ENCODE measurements around the gene CHCHD1.
"Not testable (repeated sequence)": the region's sequence is repeated elsewhere in the genome, so short reads cannot be mapped to it uniquely, and the experiment has no call there.

CHCHD1 gene

GRCh38 chr10:73769396-73769795, 12.5 kb upstream of the CHCHD1 start:
- DNase-seq (ENCODE audit: low read depth in 2 of 2): no peak

- DNase-seq (ENCODE audit: low read depth in 2 of 2): peak; percentile 60 to 64
Observed at GRCh38 chr10:73771722-73772280, 10.0 kb upstream of the CHCHD1 start.

- DNase-seq (ENCODE audit: low read depth in 2 of 2): peak; percentile 64 to 74
Observed at GRCh38 chr10:73772281-73773151, 9.3 kb upstream of the CHCHD1 start.

DNA sequence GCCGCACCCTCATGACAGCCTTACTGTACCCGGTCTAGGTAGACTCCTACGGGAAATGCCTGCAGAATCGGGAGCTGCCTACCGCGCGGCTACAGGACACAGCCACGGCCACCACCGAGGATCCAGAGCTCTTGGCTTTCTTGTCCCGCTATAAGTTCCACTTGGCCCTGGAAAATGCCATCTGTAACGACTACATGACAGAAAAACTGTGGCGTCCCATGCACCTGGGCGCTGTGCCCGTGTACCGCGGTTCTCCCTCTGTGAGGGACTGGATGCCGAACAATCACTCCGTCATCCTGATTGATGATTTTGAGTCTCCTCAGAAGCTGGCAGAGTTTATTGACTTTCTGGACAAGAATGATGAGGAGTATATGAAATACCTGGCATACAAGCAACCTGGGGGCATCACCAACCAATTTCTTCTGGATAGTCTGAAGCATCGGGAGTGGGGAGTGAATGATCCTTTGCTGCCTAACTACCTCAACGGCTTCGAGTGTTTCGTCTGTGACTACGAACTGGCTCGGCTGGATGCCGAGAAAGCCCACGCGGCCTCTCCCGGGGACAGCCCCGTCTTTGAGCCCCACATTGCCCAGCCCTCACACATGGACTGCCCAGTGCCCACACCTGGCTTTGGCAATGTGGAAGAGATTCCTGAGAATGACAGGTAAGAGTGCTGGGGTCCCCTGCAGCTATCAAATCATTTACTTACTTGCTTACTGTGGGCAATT, 8.5 kb upstream of the CHCHD1 start:
- DNase-seq (ENCODE audit: low read depth in 2 of 2): no peak

- DNase-seq (ENCODE audit: low read depth in 2 of 2): no peak
Observed at GRCh38 chr10:73774637-73775036, 7.2 kb upstream of the CHCHD1 start.

- no peak for DNase-seq (ENCODE audit: low read depth in 2 of 2)
Observed at GRCh38 chr10:73779018-73779417, 2.8 kb upstream of the CHCHD1 start.

DNA sequence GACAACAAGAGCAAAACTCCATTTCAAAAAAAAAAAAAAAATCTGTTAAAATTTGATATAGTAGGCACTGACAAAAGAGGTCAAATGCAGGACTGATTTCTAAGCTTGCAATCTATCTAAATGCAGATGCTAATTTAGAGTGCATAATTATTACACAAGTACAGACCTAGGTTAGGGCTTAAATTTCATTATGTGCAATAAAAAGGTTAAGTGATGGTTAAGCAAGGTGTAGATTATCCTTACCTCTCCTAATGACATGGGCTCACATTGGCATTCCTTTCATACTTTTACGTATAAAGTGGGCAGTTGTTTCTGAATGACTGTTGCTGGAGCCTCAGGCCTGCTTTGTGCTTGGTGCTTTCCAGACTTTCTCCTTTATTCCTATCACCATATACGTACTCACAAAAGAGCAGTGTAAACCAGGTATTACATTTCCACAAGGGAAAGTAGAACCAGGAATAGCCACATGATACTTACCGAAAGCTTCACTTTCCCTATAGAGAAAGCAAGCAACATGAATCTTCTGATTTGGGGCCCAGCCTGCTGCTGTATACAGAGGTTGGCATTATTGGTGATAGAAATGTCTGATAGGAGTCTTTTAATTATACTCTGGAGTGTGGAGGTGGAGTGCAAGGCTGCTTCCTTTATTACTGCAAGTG, 2.2 kb upstream of the CHCHD1 start:
- DNase-seq (ENCODE audit: low read depth in 2 of 2): no peak

DNA sequence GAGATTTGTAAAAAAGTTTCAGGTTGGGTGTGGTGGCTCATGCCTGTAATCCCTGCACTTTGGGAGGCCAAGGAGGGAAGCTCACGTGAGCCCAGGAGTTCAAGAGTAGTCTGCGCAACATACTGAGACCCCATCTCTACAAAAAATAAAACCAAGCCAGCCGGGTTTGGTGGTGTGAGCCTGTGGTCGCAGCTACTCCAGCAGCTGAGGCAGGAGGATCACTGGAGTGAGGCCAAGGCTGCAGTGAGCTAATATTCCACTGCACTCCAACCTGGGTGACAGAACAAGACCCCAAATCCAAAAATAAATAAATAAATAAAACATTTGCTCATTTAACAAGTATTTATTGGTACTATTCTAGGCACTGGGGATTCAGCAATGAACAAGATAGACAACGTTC, 1.5 kb upstream of the CHCHD1 start:
- no peak for DNase-seq (ENCODE audit: low read depth in 2 of 2)

GRCh38 chr10:73780966-73781365, 882 bp upstream of the CHCHD1 start:
- DNase-seq (ENCODE audit: low read depth in 2 of 2): no peak

DNA sequence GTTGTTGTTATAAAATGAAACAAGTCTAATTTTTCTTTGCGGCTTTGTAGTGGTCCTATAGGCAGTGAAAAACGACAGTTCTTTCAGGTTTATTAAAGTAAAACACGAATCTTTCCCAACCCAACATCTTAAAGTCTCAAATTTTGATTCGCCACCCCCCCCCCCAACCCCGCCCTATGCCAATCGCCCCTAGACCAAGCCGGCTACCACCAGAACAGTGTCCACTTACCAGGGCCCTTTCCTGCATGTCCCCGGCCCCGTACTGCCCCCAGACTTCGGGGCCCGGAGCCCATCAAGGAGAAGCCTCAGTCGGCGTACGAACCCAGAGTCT, 335 bp upstream of the CHCHD1 start:
- DNase-seq (ENCODE audit: low read depth in 2 of 2): no peak

DNA sequence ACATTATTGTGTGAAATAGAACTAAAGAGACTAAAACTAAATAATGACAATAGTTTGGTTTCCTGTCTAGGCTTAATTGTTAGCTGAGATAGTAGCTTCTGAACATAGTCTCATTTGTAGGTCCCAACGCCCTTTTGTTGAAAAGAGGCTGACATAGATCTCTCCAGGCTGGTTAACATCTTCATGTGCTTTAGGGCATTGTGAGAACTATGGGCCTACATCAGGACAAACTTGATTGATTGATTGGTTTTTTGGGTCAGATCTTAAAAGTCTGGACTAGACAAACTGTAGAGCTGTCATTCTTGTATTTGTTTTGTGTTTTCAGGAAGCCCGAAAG, 869 bp downstream of the CHCHD1 start:
- DNase-seq (ENCODE audit: low read depth in 2 of 2): no peak

- peak; percentile 66 to 72 for DNase-seq (ENCODE audit: low read depth in 2 of 2)
Observed at GRCh38 chr10:73785211-73785720, 3.4 kb downstream of the CHCHD1 start, which contains the start of gene ZSWIM8. TSS of gene ZSWIM8 (plus strand) at chr10:73785606. CDS start at chr10:73785879, 273 bp downstream.

GRCh38 chr10:73785721-73786511, 4.1 kb downstream of the CHCHD1 start:
- peak in 1 of 2 donors; percentile 19 for DNase-seq (ENCODE audit: low read depth in 2 of 2)

DNA sequence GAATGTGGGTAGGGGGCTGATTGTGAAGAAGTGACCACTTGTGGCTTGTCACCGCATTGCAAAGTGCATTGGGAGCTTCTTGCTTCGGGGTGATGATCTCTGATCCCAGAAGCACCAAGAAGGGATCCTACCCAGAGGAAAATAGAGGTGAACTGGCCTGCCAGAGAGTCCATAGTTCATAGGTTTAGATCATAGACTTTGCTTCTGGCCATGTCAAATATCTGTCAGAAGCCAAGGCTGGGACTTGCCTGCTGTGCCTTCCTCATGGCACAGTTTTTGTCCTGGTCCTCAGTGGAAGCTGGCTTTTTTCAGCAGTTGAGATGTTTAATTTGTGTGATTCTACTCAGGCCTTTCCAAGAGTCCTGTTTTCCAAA, 4.7 kb downstream of the CHCHD1 start:
- no peak for DNase-seq (ENCODE audit: low read depth in 2 of 2)

DNA sequence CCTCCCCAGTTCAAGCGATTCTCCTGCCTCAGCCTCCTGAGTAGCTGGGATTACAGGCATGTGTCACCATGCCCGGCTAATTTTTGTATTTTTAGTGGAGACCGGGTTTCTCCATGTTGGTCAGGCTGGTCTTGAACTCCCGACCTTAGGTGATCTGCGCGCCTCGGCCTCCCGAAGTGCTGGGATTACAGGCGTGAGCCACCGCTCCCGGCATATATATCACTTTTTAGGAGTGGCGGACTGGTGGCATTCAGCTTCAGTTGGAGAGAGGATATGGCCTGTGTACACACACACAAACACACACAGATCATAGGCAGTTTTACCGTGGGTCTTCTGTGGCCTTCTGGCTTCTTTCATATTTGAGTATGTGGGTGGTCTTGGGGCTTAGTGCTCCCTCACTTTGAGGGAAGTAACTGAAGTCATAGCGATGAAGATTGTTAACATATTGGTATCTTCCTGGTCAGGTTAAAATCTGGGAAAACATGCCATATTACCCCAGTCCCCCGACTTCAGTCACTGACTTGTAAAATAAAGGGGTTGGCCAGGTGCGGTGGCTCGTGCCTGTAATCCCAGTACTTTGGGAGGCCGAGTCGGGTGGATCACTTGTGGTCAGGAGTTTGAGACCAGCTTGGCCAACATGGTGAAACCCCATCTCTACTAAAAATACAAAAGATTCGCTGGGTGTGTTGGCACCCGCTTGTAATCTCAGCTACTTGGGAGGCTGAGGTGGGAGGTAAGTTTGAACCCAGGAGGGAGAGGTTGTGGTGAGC, 5.4 kb downstream of the CHCHD1 start:
- not testable (repeated sequence) for DNase-seq (ENCODE audit: low read depth in 2 of 2)

GRCh38 chr10:73788864-73789658, 7.2 kb downstream of the CHCHD1 start:
- DNase-seq (ENCODE audit: low read depth in 2 of 2): no peak

DNA sequence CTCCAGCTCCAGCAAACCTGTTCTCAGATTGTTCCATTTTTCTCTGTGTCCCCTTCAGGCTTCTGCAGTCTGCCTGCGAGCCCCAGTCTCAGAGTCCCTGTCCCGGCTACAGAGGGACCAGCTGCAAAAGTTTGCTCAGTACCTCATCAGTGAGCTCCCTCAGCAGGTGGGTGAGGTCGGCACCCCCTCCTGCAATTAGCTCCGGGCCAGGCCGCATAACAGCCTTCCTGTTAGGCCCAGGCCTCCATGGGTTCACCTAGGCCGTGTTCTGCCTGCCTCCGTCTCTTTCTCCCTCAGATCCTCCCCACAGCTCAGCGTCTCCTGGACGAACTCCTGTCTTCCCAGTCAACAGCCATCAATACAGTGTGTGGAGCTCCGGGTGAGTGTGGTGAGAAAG, 7.8 kb downstream of the CHCHD1 start:
- DNase-seq (ENCODE audit: low read depth in 2 of 2): no peak

DNA sequence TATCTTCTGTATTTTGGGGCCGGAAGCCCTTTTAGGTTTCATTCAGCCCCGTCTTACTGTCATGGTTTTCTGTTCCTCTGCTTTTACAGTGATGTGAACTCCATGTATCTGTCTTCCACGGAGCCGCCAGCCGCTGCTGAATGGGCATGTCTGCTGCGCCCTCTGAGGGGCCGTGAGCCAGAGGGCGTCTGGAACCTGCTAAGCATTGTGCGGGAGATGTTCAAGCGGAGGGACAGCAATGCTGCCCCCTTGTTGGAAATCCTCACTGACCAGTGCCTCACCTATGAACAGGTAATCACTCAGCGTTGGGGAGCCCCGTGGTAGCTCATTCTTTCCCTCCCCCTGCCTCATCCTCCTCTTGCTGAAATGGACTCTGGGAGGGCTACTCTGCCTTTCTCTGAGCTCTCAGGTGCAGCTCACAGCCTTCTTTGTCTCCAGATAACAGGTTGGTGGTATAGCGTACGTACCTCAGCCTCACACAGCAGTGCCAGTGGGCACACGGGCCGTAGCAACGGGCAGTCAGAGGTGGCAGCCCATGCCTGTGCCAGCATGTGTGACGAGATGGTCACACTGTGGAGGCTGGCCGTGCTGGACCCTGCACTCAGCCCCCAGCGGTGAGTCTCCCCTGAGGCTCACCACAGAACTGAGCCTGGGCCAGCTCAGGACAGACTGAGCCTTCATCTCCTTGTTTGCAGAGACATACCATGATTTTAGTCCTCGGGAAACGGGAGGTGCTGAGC, 9.2 kb downstream of the CHCHD1 start:
- DNase-seq (ENCODE audit: low read depth in 2 of 2): no peak

GRCh38 chr10:73791871-73792400, 10.1 kb downstream of the CHCHD1 start:
- DNase-seq (ENCODE audit: low read depth in 2 of 2): no peak
